ENCODE measurements around the gene PARVB.
"Not testable (repeated sequence)": the region's sequence is repeated elsewhere in the genome, so short reads cannot be mapped to it uniquely, and the experiment has no call there.

PARVB gene

DNA sequence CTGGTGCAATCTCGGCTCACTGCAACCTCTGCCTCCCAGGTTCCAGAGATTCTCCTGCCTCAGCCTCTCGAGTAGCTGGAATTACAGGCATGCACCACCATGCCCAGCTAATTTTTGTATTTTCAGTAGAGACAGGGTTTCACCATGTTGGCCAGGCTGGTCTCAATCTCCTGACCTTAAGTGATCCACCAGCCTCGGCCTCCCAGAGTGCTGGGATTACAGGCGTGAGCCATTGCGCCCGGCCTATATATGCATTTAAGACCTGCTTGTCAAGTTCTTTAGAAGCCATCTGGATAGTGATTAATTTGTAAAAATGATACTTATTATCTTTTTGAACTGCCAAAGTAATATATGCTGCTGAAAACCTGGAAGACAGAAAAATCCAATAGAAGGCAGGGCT, 86.6 kb downstream of the PARVB start:
- DNase-seq (ENCODE audit: low spot score), result not testable (repeated sequence)

DNA sequence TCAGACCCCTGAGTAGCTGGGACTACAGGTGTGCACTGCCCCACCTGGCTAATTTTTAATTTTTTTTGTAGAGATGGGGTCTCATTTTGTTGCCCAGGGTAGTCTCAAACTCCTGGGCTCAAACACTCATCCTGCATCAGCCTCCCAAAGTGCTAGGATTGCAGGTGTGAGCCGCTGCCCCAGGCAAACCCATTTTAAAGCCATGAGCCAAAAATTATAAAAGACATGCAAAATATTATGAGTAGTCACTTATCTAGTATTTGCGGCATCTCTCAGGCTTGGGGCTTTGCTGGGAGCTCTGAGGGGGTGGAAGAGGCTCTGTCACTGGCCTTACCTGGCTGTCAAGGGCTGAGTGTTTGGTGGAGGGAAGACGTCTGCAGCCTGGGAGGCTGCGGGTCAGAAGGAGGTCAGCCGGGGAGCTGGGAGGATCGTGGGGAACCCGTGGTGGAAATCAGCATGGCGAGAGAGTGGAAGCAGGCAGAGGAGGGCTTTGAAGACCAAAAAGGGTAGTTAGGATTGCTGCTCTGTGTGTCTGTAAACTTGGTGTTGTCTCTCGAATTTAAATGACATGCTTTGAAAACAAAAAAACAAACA, 87.6 kb downstream of the PARVB start:
- no peak for DNase-seq (ENCODE audit: low spot score)

DNA sequence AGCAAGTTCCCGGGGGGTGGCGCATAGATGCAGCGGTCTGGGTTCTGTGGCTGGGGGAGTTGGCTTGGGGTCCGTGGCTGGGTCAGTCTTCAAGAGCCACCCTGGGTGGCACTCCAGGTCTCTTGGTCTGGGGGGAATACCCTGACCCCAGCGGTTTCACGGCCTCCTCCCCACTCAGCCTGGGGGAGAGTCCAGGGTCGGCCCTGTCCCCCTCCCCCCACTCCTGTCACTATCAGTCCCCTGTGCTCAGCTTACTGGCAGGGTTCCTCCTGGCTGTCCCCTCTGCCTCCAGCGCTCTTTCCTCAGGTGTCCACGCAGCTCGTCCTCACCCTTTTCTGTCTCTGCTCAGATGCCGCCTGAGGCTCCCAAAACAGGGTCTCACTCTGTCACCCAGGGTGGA, 88.1 kb downstream of the PARVB start:
- DNase-seq (ENCODE audit: low spot score), result no peak

- DNase-seq (ENCODE audit: low spot score), result no peak
Measured at GRCh38 chr22:44116331-44116730, 92.2 kb downstream of the PARVB start.

GRCh38 chr22:44116755-44117684, 92.9 kb downstream of the PARVB start:
- DNase-seq (ENCODE audit: low spot score), result no peak

DNA sequence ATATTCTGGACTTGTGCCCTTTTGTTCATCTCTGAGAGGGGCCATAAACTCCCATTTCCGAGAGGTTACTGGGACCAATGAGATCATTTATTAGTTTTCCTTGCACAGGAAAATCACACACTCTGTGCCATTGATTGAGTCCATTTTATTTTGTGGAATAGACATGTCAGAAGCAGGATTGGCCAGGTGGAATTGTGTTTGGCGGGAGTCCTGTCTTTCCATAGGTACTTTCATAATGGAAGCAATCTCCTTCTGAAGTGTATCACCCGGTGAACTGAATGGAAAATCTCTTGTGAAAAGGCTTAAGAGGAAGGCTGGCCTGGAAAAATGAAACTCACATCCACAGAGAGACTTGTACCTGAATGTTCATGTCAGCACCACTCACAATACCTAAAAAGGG, 93.6 kb downstream of the PARVB start:
- no peak for DNase-seq (ENCODE audit: low spot score)

DNA sequence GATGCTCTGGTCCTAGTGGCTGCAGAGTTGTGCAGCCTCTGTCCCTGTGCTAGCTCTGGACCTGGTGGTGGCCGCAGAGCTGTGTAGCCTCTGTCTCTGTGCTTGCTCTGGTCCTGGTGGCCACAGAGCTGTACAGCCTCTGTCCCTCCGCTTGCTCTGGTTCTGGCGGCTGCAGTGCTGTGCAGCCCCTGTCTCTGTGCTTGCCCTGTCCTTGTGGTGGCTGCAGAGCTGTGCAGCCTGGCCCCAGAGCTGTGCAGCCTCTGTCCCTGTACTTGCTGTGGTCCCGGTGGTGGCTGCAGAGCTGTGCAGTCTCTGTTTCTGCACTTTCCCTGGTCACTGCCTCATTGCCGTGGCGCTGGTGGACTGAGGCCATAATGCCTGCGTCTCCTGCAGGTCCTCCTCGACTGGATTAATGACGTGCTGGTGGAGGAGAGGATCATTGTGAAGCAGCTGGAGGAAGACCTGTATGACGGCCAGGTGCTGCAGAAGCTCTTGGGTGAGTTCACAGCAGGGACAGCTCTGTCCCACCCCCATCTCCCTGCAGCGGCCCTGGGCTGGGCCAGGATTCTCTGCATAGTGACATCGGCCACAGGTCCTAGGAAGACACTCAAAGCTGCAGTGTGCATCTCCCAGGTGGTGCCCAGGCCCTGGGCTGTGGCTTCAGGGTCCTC, 94.7 kb downstream of the PARVB start:
- no peak for DNase-seq (ENCODE audit: low spot score)

DNA sequence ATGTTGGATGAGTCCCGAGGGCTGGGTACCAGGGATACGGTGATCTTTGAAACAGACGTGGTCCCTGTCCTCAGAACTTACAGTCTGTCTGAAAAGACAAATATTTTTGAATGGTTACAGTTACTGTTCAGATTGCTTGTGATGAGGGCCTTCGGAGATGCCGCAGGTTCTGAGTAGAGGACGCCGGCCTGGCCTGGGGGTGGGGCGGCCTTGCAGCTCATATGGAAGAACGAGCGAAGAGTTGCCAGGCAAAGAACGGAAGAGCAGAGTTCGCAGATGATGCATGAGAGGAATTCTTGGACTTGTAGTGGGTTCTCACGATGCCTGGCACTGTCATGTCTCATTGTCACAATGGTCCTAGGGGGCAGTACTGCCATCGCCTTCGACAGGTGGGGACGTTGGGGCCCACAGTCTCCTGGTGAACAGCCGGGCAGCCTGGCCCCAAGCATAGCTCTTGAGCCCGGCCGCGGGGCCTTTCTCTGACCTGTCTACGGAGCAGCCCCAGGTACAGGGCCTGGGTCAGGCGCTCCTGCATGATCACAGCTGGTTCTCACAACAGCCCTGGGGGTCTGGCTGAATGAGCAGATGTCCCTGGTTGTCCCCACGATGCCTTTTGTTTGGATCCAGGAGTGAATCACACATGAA, 95.7 kb downstream of the PARVB start:
- no peak for DNase-seq (ENCODE audit: low spot score)

DNA sequence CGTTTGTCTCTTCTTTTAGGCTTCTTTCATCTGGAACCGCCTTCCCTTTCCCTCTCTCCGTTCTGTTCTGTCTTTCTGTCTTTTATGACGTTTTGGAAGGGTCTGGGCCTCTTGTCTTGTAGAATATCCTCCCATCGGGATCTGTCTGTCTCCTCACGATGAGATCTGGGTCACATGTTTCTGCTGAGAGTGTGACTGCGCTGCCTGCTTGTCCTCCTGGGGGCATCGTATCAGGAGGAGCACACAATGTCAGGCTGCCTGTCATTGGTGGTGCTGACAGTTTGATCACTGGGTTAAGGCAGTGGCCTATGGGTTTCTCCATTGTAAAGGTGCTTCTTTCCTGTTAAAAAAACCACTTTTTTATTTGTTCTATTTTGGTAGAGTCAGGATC, 96.2 kb downstream of the PARVB start:
- no peak for DNase-seq (ENCODE audit: low spot score)

DNA sequence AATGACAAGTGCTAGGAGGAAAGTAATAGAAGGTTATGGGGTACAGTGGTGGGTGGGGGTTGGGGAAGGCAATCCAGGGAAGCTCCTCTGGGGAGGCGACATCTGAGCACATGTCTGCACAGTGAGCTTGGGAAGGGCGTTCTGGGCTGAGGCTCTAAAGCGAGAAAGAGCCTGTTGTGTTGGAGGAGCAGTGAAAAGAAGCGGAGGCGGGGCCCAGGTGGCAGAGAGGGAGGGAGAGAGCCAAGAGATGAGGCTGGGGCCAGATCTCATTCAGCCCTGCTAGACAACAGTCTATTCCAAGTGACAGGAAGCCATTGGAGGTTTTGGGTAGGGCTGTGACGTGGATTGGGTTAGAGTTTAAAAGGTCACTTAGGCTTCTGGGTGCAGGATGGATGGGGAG, 101.3 kb downstream of the PARVB start:
- DNase-seq (ENCODE audit: low spot score), result no peak

- no peak for DNase-seq (ENCODE audit: low spot score)
Measured at GRCh38 chr22:44126807-44127206, 102.7 kb downstream of the PARVB start.

DNA sequence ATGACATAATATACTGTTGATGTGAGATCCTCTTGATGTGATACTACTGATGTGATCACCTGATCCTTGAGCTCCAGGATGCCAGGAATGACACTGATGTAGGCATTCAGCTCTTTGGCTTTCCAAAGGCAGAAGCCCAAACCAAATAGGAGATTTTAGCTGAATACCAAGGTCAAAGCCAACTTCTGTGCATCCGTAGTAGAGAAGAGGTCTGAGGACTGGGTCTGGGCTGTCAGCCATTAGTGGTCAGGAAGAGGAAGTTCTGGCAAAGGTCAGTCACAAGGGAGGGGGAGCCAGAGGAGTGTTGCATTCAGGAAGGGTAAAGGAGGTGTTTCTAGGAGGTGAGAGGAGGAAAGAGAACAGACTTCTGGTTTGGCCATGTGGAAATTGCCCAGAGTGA, 103.3 kb downstream of the PARVB start:
- no peak for DNase-seq (ENCODE audit: low spot score)

- no peak for DNase-seq (ENCODE audit: low spot score)
Measured at GRCh38 chr22:44128958-44129618, 105.0 kb downstream of the PARVB start.

DNA sequence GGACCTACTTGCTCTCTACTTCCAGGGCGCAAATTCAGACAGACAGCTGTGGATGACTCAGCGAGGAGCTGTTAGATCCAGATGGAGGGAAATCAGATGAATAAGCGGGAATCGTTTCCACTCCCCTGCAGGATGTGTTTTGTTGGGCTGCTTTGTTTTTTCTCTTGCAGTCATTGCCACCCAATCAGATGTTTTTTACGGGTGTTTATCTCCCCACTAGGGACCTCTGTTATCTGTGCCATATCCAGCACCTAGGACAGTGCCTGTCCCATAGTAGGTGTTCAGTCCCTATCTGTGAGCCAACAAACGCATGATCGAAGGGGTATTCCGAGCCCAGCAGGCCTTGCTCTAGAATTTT, 105.5 kb downstream of the PARVB start:
- DNase-seq (ENCODE audit: low spot score), result no peak

- DNase-seq (ENCODE audit: low spot score), result no peak
Measured at GRCh38 chr22:44130076-44130711, 106.1 kb downstream of the PARVB start.

GRCh38 chr22:44131412-44131811, 107.3 kb downstream of the PARVB start:
- no peak for DNase-seq (ENCODE audit: low spot score)

- no peak for DNase-seq (ENCODE audit: low spot score)
Measured at GRCh38 chr22:44131989-44132685, 108.0 kb downstream of the PARVB start.

- DNase-seq (ENCODE audit: low spot score), result no peak
Measured at GRCh38 chr22:44132724-44133123, 108.6 kb downstream of the PARVB start.

DNA sequence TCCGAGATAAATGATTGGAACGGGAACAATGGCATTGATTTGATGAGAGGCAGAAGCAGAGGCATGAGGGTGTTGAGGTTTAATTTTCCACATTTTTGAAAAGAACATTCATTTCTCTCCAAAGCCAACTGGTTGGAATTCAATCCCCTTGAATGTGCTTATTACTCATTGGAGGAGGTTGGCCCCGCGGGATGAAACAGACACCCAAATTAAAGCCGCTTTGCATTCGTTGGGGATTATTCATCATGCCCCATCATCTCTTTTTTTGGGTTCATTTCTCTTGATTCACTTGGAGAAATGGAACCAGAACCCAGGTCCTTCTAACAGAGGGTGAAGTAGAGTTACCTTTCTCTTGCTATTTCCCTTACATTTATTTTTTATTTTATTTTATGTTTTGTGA, 109.1 kb downstream of the PARVB start:
- DNase-seq (ENCODE audit: low spot score), result no peak

- DNase-seq (ENCODE audit: low spot score), result no peak
Measured at GRCh38 chr22:44133901-44134571, 109.9 kb downstream of the PARVB start.

All from HuH-7 (cell line).